Measurements from ENCODE around the gene SLC2A9. TPM values are rescaled to one million over a fixed set of nuclear protein-coding genes. Genes with fewer than 3 reads are reported as not detected.
"Not testable (repeated sequence)": the region's sequence is repeated elsewhere in the genome, so short reads cannot be mapped to it uniquely, and the experiment has no call there.

SLC2A9 gene
- polyA plus RNA-seq, 2 of the 4 experiments (the other 2 are of a cell fraction), result 0.62 to 0.70 TPM

- 24% methylated on average over 3 of the region's 3 CpGs for WGBS (ENCODE audit: missing lambda C conversion rate)
- FAIRE-seq (no peak), ATAC-seq (no peak), DNase-seq (ENCODE audit: low read depth in 1 of 2, low spot score in 1 of 2) (no peak)
- POLR2A ChIA-PET, result no interaction called here
- H3K27ac ChIP-seq, result no peak overlapping the region
- no peak overlapping the region for H3K4me2 ChIP-seq
- no peaks in the 10 kb centered on the region for H3K4me1 ChIP-seq
- H3K9me3 ChIP-seq, result no peaks in the 10 kb centered on the region
- CTCF ChIA-PET, result no interaction called here
- H3K4me3 ChIP-seq, result no peak overlapping the region
- TF ChIP-seq FOSL2 (IDR thresholded peaks at IDR 0.05), result no peak
- no peak for TF ChIP-seq FOSL2 (CRISPR knock-in tag; IDR thresholded peaks at IDR 0.05)
- TF ChIP-seq ZC3H11A (IDR thresholded peaks at IDR 0.05), result no peak
- no peak for TF ChIP-seq POLR2A (IDR thresholded peaks at IDR 0.05; ENCODE audit: low read length)
- no peak for TF ChIP-seq BHLHE40 (IDR thresholded peaks at IDR 0.05; ENCODE audit: low read depth, low read length)
- no peak for TF ChIP-seq CTCF (IDR thresholded peaks at IDR 0.05)
- no peak for TF ChIP-seq JUNB (IDR thresholded peaks at IDR 0.05)
- TF ChIP-seq CBX8 (IDR thresholded peaks at IDR 0.05), result no peak
- TF ChIP-seq EHF (CRISPR knock-in tag; IDR thresholded peaks at IDR 0.05), result no peak
- TF ChIP-seq, protein P1, sequence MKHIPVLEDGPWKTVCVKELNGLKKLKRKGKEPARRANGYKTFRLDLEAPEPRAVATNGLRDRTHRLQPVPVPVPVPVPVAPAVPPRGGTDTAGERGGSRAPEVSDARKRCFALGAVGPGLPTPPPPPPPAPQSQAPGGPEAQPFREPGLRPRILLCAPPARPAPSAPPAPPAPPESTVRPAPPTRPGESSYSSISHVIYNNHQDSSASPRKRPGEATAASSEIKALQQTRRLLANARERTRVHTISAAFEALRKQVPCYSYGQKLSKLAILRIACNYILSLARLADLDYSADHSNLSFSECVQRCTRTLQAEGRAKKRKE (CRISPR knock-in tag; IDR thresholded peaks at IDR 0.05; ENCODE audit: low read depth), result no peak
- TF ChIP-seq MAZ (IDR thresholded peaks at IDR 0.05; ENCODE audit: borderline replicate concordance, low read depth, low read length), result no peak
- no peak for TF ChIP-seq PHF8 (IDR thresholded peaks at IDR 0.05; ENCODE audit: borderline replicate concordance, low read depth)
- no peak for TF ChIP-seq CBX2 (IDR thresholded peaks at IDR 0.05; ENCODE audit: borderline replicate concordance, low read depth)
- TF ChIP-seq ZNF302 (CRISPR knock-in tag; IDR thresholded peaks at IDR 0.05), result no peak
- TF ChIP-seq POLR2AphosphoS2 (conservative IDR thresholded peaks at IDR 0.05; ENCODE audit: low read length), result no peak
Observed at GRCh38 chr4:9903317-9903716, 118.0 kb downstream of the SLC2A9 start.

DNA sequence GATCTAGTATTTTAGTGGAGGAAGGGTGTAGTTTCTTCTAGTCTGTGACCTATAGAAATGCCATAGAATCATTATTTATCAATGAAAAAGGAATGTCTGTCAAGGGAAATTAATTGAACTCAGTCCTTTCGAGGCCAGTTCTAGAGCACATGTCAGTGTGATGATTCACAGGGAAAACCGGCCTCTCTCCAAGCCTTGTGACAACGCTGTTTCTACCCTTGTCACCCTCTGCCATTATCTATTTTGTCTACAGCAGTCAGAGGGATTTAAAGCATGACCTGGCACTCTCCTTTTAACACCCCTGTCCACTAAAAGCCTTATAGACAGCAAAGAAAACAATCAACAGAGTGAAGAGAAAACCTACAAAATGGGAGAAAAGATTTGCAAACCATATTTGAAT lies 120.0 kb downstream of the SLC2A9 start:
- 10% methylated on average over 3 of the region's 3 CpGs for WGBS (ENCODE audit: missing lambda C conversion rate)
- CTCF ChIA-PET, result interaction anchor here (1.5 kb wide), 1 partner anchor 114 kb away, joined by 3 read pairs; no protein-coding TSS in a partner anchor

GRCh38 chr4:9900633-9901032 lies 120.7 kb downstream of the SLC2A9 start:
- H3K4me2 ChIP-seq; H3K4me3 ChIP-seq; H3K9me3 ChIP-seq; ATAC-seq; DNase-seq (ENCODE audit: low read depth in 1 of 2, low spot score in 1 of 2); H3K27ac ChIP-seq; FAIRE-seq; H3K4me1 ChIP-seq; POLR2A ChIA-PET: not testable (repeated sequence)
- CTCF ChIA-PET, result interaction anchor here (1.5 to 1.8 kb wide), 2 partner anchors 115 to 197 kb away, joined by 3 to 5 read pairs; no protein-coding TSS in a partner anchor
- 8% methylated on average over 4 of the region's 4 CpGs for WGBS (ENCODE audit: missing lambda C conversion rate)

More for the DNA sequence above, 120.0 kb downstream of the SLC2A9 start:
- no peaks in the 10 kb centered on the region for H3K9me3 ChIP-seq
- no peak overlapping the region for H3K4me2 ChIP-seq
- POLR2A ChIA-PET, result no interaction called here
- no peak for TF ChIP-seq MAFK (IDR thresholded peaks at IDR 0.05; ENCODE audit: partially characterized antibody)
- TF ChIP-seq RARB (CRISPR knock-in tag; IDR thresholded peaks at IDR 0.05), result no peak
- TF ChIP-seq ZNF302 (CRISPR knock-in tag; IDR thresholded peaks at IDR 0.05), result no peak
- TF ChIP-seq TFCP2L1 (CRISPR knock-in tag; IDR thresholded peaks at IDR 0.05), result no peak
- no peak for TF ChIP-seq SREBF2 (IDR thresholded peaks at IDR 0.05)
- TF ChIP-seq CHD2 (IDR thresholded peaks at IDR 0.05; ENCODE audit: low read length, partially characterized antibody), result no peak
- TF ChIP-seq EHMT2 (IDR thresholded peaks at IDR 0.05; ENCODE audit: low read depth), result no peak
- no peak for TF ChIP-seq CTCF (IDR thresholded peaks at IDR 0.05)
- no peak for TF ChIP-seq RCOR1 (IDR thresholded peaks at IDR 0.05; ENCODE audit: low read depth, low read length)
- TF ChIP-seq, protein P2, sequence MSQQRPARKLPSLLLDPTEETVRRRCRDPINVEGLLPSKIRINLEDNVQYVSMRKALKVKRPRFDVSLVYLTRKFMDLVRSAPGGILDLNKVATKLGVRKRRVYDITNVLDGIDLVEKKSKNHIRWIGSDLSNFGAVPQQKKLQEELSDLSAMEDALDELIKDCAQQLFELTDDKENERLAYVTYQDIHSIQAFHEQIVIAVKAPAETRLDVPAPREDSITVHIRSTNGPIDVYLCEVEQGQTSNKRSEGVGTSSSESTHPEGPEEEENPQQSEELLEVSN (IDR thresholded peaks at IDR 0.05; ENCODE audit: borderline replicate concordance, low read depth), result no peak
- no peak for TF ChIP-seq EHF (CRISPR knock-in tag; IDR thresholded peaks at IDR 0.05)
- TF ChIP-seq ZSCAN20 (CRISPR knock-in tag; IDR thresholded peaks at IDR 0.05), result no peak
- TF ChIP-seq KDM5A (IDR thresholded peaks at IDR 0.05), result no peak
- TF ChIP-seq NR3C1 (IDR thresholded peaks at IDR 0.05), result no peak
- DNase-seq (ENCODE audit: low read depth in 1 of 2, low spot score in 1 of 2) (no peak), ATAC-seq (no peak), FAIRE-seq (no peak)
- no peak overlapping the region for H3K27ac ChIP-seq
- no peaks in the 10 kb centered on the region for H3K4me1 ChIP-seq
- no peak overlapping the region for H3K4me3 ChIP-seq

Data from A549 (cell line).